Measurements from ENCODE around the gene KLHL40. TPM values are rescaled to one million over a fixed set of nuclear protein-coding genes. Genes with fewer than 3 reads are reported as not detected.

Gene KLHL40
- total and polyA plus RNA-seq, 10 of the 15 experiments (the other 5 are each of a cell fraction or from before 2014, with no cell fraction given), result not detected

DNA sequence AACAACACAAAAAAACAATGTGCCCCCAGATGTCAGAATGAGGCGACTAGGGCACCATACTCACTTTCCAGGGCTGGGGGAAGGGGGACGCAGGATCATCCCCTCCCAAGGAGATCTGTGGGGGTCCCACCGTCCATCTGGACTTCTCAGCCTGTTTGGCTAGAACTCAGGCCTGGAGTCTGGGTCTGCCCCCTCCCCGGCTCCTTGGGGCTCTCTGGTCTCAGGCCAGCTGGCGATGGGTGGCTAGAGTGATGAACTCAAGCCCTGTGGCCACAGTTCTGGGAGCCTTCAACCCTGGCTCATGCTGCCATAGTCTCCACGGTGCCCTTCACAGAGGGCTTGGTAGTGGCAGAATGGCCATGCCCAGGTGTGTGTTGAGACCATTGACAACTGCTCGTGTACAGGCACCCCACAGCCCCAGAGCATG lies 18.2 kb upstream of the KLHL40 start (continued):
- TF ChIP-seq, protein P1, sequence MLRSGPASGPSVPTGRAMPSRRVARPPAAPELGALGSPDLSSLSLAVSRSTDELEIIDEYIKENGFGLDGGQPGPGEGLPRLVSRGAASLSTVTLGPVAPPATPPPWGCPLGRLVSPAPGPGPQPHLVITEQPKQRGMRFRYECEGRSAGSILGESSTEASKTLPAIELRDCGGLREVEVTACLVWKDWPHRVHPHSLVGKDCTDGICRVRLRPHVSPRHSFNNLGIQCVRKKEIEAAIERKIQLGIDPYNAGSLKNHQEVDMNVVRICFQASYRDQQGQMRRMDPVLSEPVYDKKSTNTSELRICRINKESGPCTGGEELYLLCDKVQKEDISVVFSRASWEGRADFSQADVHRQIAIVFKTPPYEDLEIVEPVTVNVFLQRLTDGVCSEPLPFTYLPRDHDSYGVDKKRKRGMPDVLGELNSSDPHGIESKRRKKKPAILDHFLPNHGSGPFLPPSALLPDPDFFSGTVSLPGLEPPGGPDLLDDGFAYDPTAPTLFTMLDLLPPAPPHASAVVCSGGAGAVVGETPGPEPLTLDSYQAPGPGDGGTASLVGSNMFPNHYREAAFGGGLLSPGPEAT (IDR thresholded peaks at IDR 0.05; ENCODE audit: low read depth), result no peak
- TF ChIP-seq KLF5 (IDR thresholded peaks at IDR 0.05; ENCODE audit: partially characterized antibody), result no peak
- no peak for TF ChIP-seq HDAC2 (IDR thresholded peaks at IDR 0.05)
- no peak for TF ChIP-seq BRCA1 (IDR thresholded peaks at IDR 0.05; ENCODE audit: low read depth, low read length)

DNA sequence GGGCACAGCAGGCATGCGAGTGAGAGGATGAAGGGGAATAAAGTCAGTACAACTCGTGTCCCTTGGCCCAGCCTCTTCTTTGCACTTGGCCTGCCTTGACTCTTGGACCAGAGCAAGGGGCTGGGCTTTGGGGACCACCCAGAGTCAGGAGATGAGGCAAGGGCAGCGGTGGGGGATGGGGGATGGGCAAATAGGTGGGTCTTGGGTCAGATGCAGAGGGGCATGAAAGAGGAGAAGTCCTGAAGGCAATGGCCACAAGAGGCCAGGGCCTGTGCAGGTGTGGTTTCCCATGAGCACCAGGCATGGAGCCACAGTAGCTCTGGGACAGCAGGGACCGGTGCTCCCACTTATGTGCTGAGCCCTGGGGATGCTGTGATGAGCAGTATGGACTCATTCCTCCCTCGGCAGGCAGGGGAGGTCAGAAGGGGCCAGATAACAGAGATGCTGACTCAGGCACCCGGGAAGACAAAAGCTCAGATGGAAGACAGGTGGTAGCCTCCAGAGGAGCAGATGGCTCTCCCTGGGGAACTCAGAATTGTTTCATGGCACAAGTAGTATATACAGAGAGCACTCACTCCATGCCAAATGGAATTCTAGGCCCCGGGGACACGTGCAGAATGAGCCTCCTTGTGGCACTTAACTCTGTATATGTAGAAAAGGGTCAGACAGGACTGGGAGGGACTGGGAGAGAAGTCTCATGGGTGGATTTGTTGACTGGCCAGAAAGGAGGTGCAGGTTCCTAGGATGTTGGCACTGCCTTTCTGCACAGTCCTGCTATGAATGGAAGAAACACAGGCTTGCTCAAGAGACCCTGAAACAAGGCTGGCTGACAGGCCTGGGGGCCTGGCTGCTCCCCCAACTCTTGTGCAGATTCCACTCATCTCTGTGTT lies 17.6 kb upstream of the KLHL40 start:
- RAD21 ChIA-PET (ENCODE audit: unreplicated experiment), result no interaction called here
- SMC1A ChIA-PET (ENCODE audit: uncharacterized antibody, unreplicated experiment), result no interaction called here
- DNase-seq (ENCODE audit: low read depth, low spot score) (no peak), ATAC-seq (no peak), FAIRE-seq (no peak)
- Histone ChIP-seq H3K27me3 (replicated peaks in 1 of 2; ENCODE audit: control insufficient read depth in 2 of 2, insufficient read depth in 2 of 2, low read length in 1 of 2) (no peaks in the 10 kb centered on the region), H4K20me1 (ENCODE audit: control insufficient read depth, insufficient read depth) (no peaks in the 10 kb centered on the region), H3K36me3 (ENCODE audit: control insufficient read depth in 2 of 2, insufficient read depth in 2 of 2, low read length in 1 of 2) (no peaks in the 10 kb centered on the region), H3K9me3 (replicated peaks; ENCODE audit: control insufficient read depth, insufficient read depth, low read length) (no peaks in the 10 kb centered on the region; the same call in 2 of the 3 replicates), H3K79me2 (ENCODE audit: control insufficient read depth, insufficient read depth, low read length) (no peaks in the 10 kb centered on the region), H3K4me3 (no peak overlapping the region), H2AFZ (ENCODE audit: control insufficient read depth, low read depth, low read length) (no peak overlapping the region), H3K4me1 (ENCODE audit: control insufficient read depth, insufficient read depth, low read length) (peaks cover 7% of the 10 kb centered on the region), H3K27ac (ENCODE audit: control insufficient read depth, insufficient read depth) (no peak overlapping the region), H3K4me2 (ENCODE audit: control insufficient read depth, insufficient read depth) (no peak overlapping the region), H3K9ac (ENCODE audit: control insufficient read depth, insufficient read depth, low read length) (no peak overlapping the region)
- POLR2A ChIA-PET, result no interaction called here
- intact Hi-C loops (cut with micrococcal nuclease; ENCODE audit: unreplicated experiment), result no loop called here
- WGBS (ENCODE audit: insufficient coverage, insufficient replicate concordance, low lambda C conversion rate, missing lambda C conversion rate), result 23% methylated on average over 8 of the region's 8 CpGs
- in situ Hi-C loops (cut with MboI), result no loop called here
- CTCF ChIA-PET, result no interaction called here
- BruUV-seq (replicated peaks), result no TSS peak
- TF ChIP-seq RELA (IDR thresholded peaks at IDR 0.05; ENCODE audit: borderline replicate concordance, partially characterized antibody) (no peak), CBX5 (IDR thresholded peaks at IDR 0.05; ENCODE audit: low read depth) (no peak), POLR2A (IDR thresholded peaks at IDR 0.05; ENCODE audit: low read depth, low read length) (0 out of 2 replicates have a peak, but pooled peaks have one; percentile 12), STAT3 (IDR thresholded peaks at IDR 0.05; ENCODE audit: low read depth, low read length) (no peak), HDGF (IDR thresholded peaks at IDR 0.05) (no peak)
- TF ChIP-seq, protein P2, sequence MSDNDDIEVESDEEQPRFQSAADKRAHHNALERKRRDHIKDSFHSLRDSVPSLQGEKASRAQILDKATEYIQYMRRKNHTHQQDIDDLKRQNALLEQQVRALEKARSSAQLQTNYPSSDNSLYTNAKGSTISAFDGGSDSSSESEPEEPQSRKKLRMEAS (IDR thresholded peaks at IDR 0.05; ENCODE audit: low read depth, low read length), result no peak
